Measurements from ENCODE around the gene PDZD7. TPM values are rescaled to one million over a fixed set of nuclear protein-coding genes. Genes with fewer than 3 reads are reported as not detected.

PDZD7 gene
- total and polyA plus RNA-seq, 2 of the 8 experiments (the other 6 are each of a cell fraction or from before 2014, with no cell fraction given) = 0.88 to 1.6 TPM

- Histone ChIP-seq H4K5ac (ENCODE audit: insufficient read length, low read depth, low read length) (no peak overlapping the region), H2BK5ac (ENCODE audit: low read depth, low read length) (no peak overlapping the region), H3K27me3 (replicated peaks in 1 of 4; ENCODE audit: control insufficient read depth in 3 of 4, extremely low read depth in 1 of 4, insufficient read depth in 3 of 4, low read length in 3 of 4) (no peaks in the 10 kb centered on the region), H2BK20ac (ENCODE audit: low read length) (no peak overlapping the region), H2AK5ac (ENCODE audit: low read depth, low read length) (no peak overlapping the region), H3K4me3 (ENCODE audit: extremely low read depth in 1 of 4, insufficient read depth in 2 of 4, low read depth in 3 of 4, low read length in 4 of 4) (no peak overlapping the region), H3K14ac (ENCODE audit: insufficient read length) (no peak overlapping the region), H3K4me1 (replicated peaks in 1 of 4; ENCODE audit: control insufficient read depth in 3 of 4, insufficient read depth in 4 of 4, low read length in 3 of 4) (peaks cover 0 to 12% (median 5%) of the 10 kb centered on the region in 4 experiments; a peak in 4 of 7 replicates), H3K4me2 (ENCODE audit: insufficient read depth in 1 of 2, low read depth in 2 of 2, low read length in 2 of 2) (no peak overlapping the region), H3K56ac (replicated peaks; ENCODE audit: insufficient read length, low read depth, low read length) (no peak overlapping the region), H3K23me2 (ENCODE audit: low read depth, low read length) (peaks cover 9% of the 10 kb centered on the region; the same call in 1 of the 2 replicates), H3K23ac (ENCODE audit: insufficient read length) (no peak overlapping the region), H4K91ac (replicated peaks; ENCODE audit: insufficient read length, low read length) (no peak overlapping the region), H4K8ac (ENCODE audit: extremely low read depth, insufficient read depth, low read length) (no peak overlapping the region), H2BK120ac (replicated peaks; ENCODE audit: low read depth, low read length) (no peak overlapping the region), H3K9me3 (ENCODE audit: insufficient read depth in 2 of 2, low read depth in 1 of 2, low read length in 1 of 2) (no peaks in the 10 kb centered on the region), H3K4ac (replicated peaks; ENCODE audit: insufficient read length, low read depth, low read length) (no peak overlapping the region), H3K18ac (ENCODE audit: extremely low read depth, low read length) (no peak overlapping the region), H3K9ac (replicated peaks in 1 of 4; ENCODE audit: extremely low read depth in 1 of 4, low read depth in 3 of 4, low read length in 3 of 4) (no peak overlapping the region), H4K20me1 (replicated peaks in 1 of 2; ENCODE audit: control insufficient read depth in 1 of 2, insufficient read depth in 2 of 2, low read length in 2 of 2) (peaks cover 0 to 12% of the 10 kb centered on the region in 2 experiments), H2AFZ (ENCODE audit: low read length) (no peak overlapping the region), H3K27ac (ENCODE audit: low read depth, low read length) (no peak overlapping the region), H3K79me1 (ENCODE audit: low read depth, low read length) (peaks cover 15% of the 10 kb centered on the region), H2BK15ac (ENCODE audit: low read length) (no peak overlapping the region), H3K79me2 (ENCODE audit: control insufficient read depth in 1 of 2, insufficient read depth in 2 of 2, low read length in 2 of 2) (peaks cover 17 to 39% of the 10 kb centered on the region in 2 experiments), H3K36me3 (ENCODE audit: control insufficient read depth in 2 of 4, insufficient read depth in 4 of 4, low read length in 3 of 4) (peaks cover 6 to 29% (median 15%) of the 10 kb centered on the region in 4 experiments), H2BK12ac (ENCODE audit: low read depth, low read length) (no peak overlapping the region)
- DNase-seq (ENCODE audit: low read depth in 1 of 2, low spot score in 2 of 2) (no peak), FAIRE-seq (no peak)
- POLR2A ChIA-PET (ENCODE audit: partially characterized antibody) = interaction anchor here (0.6 to 1.7 kb wide), 6 partner anchors 8 to 30 kb away, joined by 3 to 7 read pairs (median 3); partner anchors contain the start of gene SEMA4G
- WGBS, 2 experiments (ENCODE audit: extremely low coverage in 1 of 2, insufficient coverage in 1 of 2, insufficient read length in 1 of 2, insufficient replicate concordance in 2 of 2, low coverage in 1 of 2, low lambda C conversion rate in 2 of 2, missing lambda C conversion rate in 1 of 2) = 88% methylated on average over 5 of the region's 5 CpGs; no CpG with 5 or more reads in 1 of the 2 experiments
- CTCF ChIA-PET (ENCODE audit: partially characterized antibody) = interaction anchor here (0.7 to 26.8 kb wide), 10 partner anchors 9 to 229 kb away, joined by 3 to 464 read pairs (median 4); partner anchors contain the start of gene SEMA4G
- TF ChIP-seq PHF8 (conservative IDR thresholded peaks at IDR 0.05; ENCODE audit: low read depth, low read length) (no peak), CHD1 (IDR thresholded peaks at IDR 0.05; ENCODE audit: low read depth, low read length) (no peak), TEAD4 (IDR thresholded peaks at IDR 0.05; ENCODE audit: low read depth, low read length) (no peak), SRF (IDR thresholded peaks at IDR 0.05; ENCODE audit: low read depth, low read length) (no peak), CBX5 (IDR thresholded peaks at IDR 0.05; ENCODE audit: low read depth, low read length) (no peak), SIX5 (IDR thresholded peaks at IDR 0.05; ENCODE audit: low read depth, low read length) (no peak), SIN3A (conservative IDR thresholded peaks at IDR 0.05 in 1 of 2, IDR thresholded peaks at IDR 0.05 in 1 of 2; ENCODE audit: low read depth in 1 of 2, low read length in 2 of 2) (no peak)
Measured at GRCh38 chr10:100985336-100985735, 45.6 kb downstream of the PDZD7 start.

Measured in H1 (cell line).